IPS-18a (cell line): Measurements from ENCODE around the gene RPP30.

Experiments
- H3K27ac ChIP-seq: one replicate; pipeline ENCODE4 v1.5.1; 2013; ENCODE audit warnings: low read length
- H3K27me3 ChIP-seq: one replicate; pipeline ENCODE4 v1.6.1; 2013; ENCODE audit warnings: mild to moderate bottlenecking, low read length; ENCODE audit not compliant: control insufficient read depth, insufficient read depth
- H3K36me3 ChIP-seq: one replicate; pipeline ENCODE4 v1.6.1; 2013; ENCODE audit warnings: low read depth, low read length; ENCODE audit not compliant: control insufficient read depth
- H3K4me1 ChIP-seq: one replicate; pipeline ENCODE4 v1.6.1; 2013; ENCODE audit warnings: low read depth, low read length; ENCODE audit not compliant: control insufficient read depth
- H3K4me3 ChIP-seq: one replicate; pipeline ENCODE4 v1.5.1; 2013; ENCODE audit warnings: low read length
- H3K9ac ChIP-seq: one replicate; pipeline ENCODE4 v1.6.1; 2013; ENCODE audit warnings: mild to moderate bottlenecking, low read length, moderate library complexity
- H3K9me3 ChIP-seq: one replicate; pipeline ENCODE4 v1.6.1; 2013; ENCODE audit warnings: low read depth, low read length; ENCODE audit not compliant: control insufficient read depth

Gene RPP30

GRCh38 chr10:90856261-90856660 is 15.5 kb upstream of the RPP30 start:
- H3K36me3 ChIP-seq: no peaks in the 10 kb centered on the region
- peaks cover 23% of the 10 kb centered on the region for H3K4me1 ChIP-seq
- peak overlapping the region; percentile 85 for H3K4me3 ChIP-seq
- H3K9ac ChIP-seq: peak overlapping the region; percentile 29
- peaks cover 4% of the 10 kb centered on the region for H3K9me3 ChIP-seq
- H3K27ac ChIP-seq: no peak overlapping the region
- H3K27me3 ChIP-seq: peaks cover 28% of the 10 kb centered on the region

GRCh38 chr10:90856964-90857634 is 14.7 kb upstream of the RPP30 start:
- H3K9ac ChIP-seq: peak overlapping the region; percentile 29
- H3K36me3 ChIP-seq: no peaks in the 10 kb centered on the region
- peaks cover 23% of the 10 kb centered on the region for H3K4me1 ChIP-seq
- peak overlapping the region; percentile 85 for H3K4me3 ChIP-seq
- H3K27ac ChIP-seq: no peak overlapping the region
- H3K9me3 ChIP-seq: no peaks in the 10 kb centered on the region
- peaks cover 28% of the 10 kb centered on the region for H3K27me3 ChIP-seq

- H3K36me3 ChIP-seq: no peaks in the 10 kb centered on the region
- peak within 1 kb of the TSS; percentile 86 for H3K4me3 ChIP-seq
- no peaks in the 10 kb centered on the region for H3K9me3 ChIP-seq
- H3K27ac ChIP-seq: no peak within 1 kb of the TSS
- peaks cover 23% of the 10 kb centered on the region for H3K4me1 ChIP-seq
- H3K27me3 ChIP-seq: peaks cover 28% of the 10 kb centered on the region
- peak within 1 kb of the TSS; percentile 70 for H3K9ac ChIP-seq
Measured at GRCh38 chr10:90857635-90858460, 13.9 kb upstream of the RPP30 start, which contains the start of gene HTR7. TSS of gene HTR7 (minus strand) at chr10:90858039. CDS start at chr10:90857671, 368 bp downstream.

GRCh38 chr10:90858461-90858968 is 13.3 kb upstream of the RPP30 start:
- Histone ChIP-seq H3K9me3 (no peaks in the 10 kb centered on the region), H3K36me3 (no peaks in the 10 kb centered on the region), H3K27ac (no peak overlapping the region), H3K4me3 (peak overlapping the region; percentile 86), H3K27me3 (peaks cover 28% of the 10 kb centered on the region), H3K9ac (peak overlapping the region; percentile 70), H3K4me1 (peaks cover 23% of the 10 kb centered on the region)

GRCh38 chr10:90859321-90859751 is 12.4 kb upstream of the RPP30 start:
- Histone ChIP-seq H3K9me3 (no peaks in the 10 kb centered on the region), H3K27ac (no peak overlapping the region), H3K4me3 (no peak overlapping the region), H3K9ac (no peak overlapping the region), H3K4me1 (peaks cover 21% of the 10 kb centered on the region), H3K36me3 (no peaks in the 10 kb centered on the region), H3K27me3 (peaks cover 28% of the 10 kb centered on the region)

- H3K27me3 ChIP-seq: peaks cover 23% of the 10 kb centered on the region
- H3K4me3 ChIP-seq: no peak overlapping the region
- no peak overlapping the region for H3K27ac ChIP-seq
- H3K4me1 ChIP-seq: peaks cover 9% of the 10 kb centered on the region
- no peak overlapping the region for H3K9ac ChIP-seq
- H3K9me3 ChIP-seq: no peaks in the 10 kb centered on the region
- H3K36me3 ChIP-seq: no peaks in the 10 kb centered on the region
Measured at GRCh38 chr10:90860790-90861189, 11.0 kb upstream of the RPP30 start.

GRCh38 chr10:90862908-90863514 is 8.8 kb upstream of the RPP30 start:
- H3K27ac ChIP-seq: no peak overlapping the region
- no peaks in the 10 kb centered on the region for H3K9me3 ChIP-seq
- H3K27me3 ChIP-seq: peaks cover 7% of the 10 kb centered on the region
- H3K36me3 ChIP-seq: no peaks in the 10 kb centered on the region
- peaks cover 9% of the 10 kb centered on the region for H3K4me1 ChIP-seq
- no peak overlapping the region for H3K4me3 ChIP-seq
- H3K9ac ChIP-seq: no peak overlapping the region

- no peak overlapping the region for H3K9ac ChIP-seq
- no peaks in the 10 kb centered on the region for H3K9me3 ChIP-seq
- H3K4me3 ChIP-seq: no peak overlapping the region
- H3K27me3 ChIP-seq: no peaks in the 10 kb centered on the region
- H3K36me3 ChIP-seq: no peaks in the 10 kb centered on the region
- no peak overlapping the region for H3K27ac ChIP-seq
- H3K4me1 ChIP-seq: peaks cover 3% of the 10 kb centered on the region
Measured at GRCh38 chr10:90865401-90865800, 6.4 kb upstream of the RPP30 start.

GRCh38 chr10:90866050-90866598 is 5.7 kb upstream of the RPP30 start:
- H3K36me3 ChIP-seq: no peaks in the 10 kb centered on the region
- no peak overlapping the region for H3K27ac ChIP-seq
- no peaks in the 10 kb centered on the region for H3K9me3 ChIP-seq
- no peak overlapping the region for H3K4me3 ChIP-seq
- peaks cover 6% of the 10 kb centered on the region for H3K4me1 ChIP-seq
- no peaks in the 10 kb centered on the region for H3K27me3 ChIP-seq
- H3K9ac ChIP-seq: no peak overlapping the region

GRCh38 chr10:90871279-90871765 is 452 bp upstream of the RPP30 start:
- Histone ChIP-seq H3K9ac (peak overlapping the region; percentile 86), H3K36me3 (peaks cover 10% of the 10 kb centered on the region), H3K4me3 (peak overlapping the region; percentile 86)

GRCh38 chr10:90872648-90873020 is 860 bp downstream of the RPP30 start:
- peaks cover 20% of the 10 kb centered on the region for H3K36me3 ChIP-seq
- H3K27me3 ChIP-seq: no peaks in the 10 kb centered on the region
- peak overlapping the region; percentile 86 for H3K4me3 ChIP-seq
- peaks cover 10% of the 10 kb centered on the region for H3K4me1 ChIP-seq
- no peaks in the 10 kb centered on the region for H3K9me3 ChIP-seq
- peak overlapping the region; percentile 86 for H3K9ac ChIP-seq
- H3K27ac ChIP-seq: no peak overlapping the region

More at GRCh38 chr10:90871279-90871765, 452 bp upstream of the RPP30 start:
- Histone ChIP-seq H3K9me3 (no peaks in the 10 kb centered on the region), H3K27ac (no peak overlapping the region), H3K27me3 (no peaks in the 10 kb centered on the region), H3K4me1 (peaks cover 10% of the 10 kb centered on the region)
